Measurements from ENCODE around the gene TM4SF20.
A peak's percentile ranks its signal among the peaks of the same experiment; 100 is the strongest.

Gene TM4SF20

GRCh38 chr2:227407591-227408151 is 28.6 kb upstream of the TM4SF20 start:
- no peaks in the 10 kb centered on the region for H3K36me3 ChIP-seq (ENCODE audit: insufficient read depth, low read length)
- H3K27me3 ChIP-seq (ENCODE audit: insufficient read depth, low read length) = no peaks in the 10 kb centered on the region
- H3K4me1 ChIP-seq (ENCODE audit: insufficient read depth, low read length) = peaks cover 4% of the 10 kb centered on the region
- no peak overlapping the region for H3K4me3 ChIP-seq (ENCODE audit: low read length)
- no peaks in the 10 kb centered on the region for H3K9me3 ChIP-seq (ENCODE audit: low read length)
- H2AFZ ChIP-seq (ENCODE audit: low read depth, low read length) = no peak overlapping the region

- H3K36me3 ChIP-seq (ENCODE audit: insufficient read depth, low read length) = no peaks in the 10 kb centered on the region
- H3K4me1 ChIP-seq (ENCODE audit: insufficient read depth, low read length) = peaks cover 4% of the 10 kb centered on the region
- no peaks in the 10 kb centered on the region for H3K9me3 ChIP-seq (ENCODE audit: low read length)
- H3K4me3 ChIP-seq (ENCODE audit: low read length) = no peak overlapping the region
- no peaks in the 10 kb centered on the region for H3K27me3 ChIP-seq (ENCODE audit: insufficient read depth, low read length)
- peak overlapping the region; percentile 27 for H2AFZ ChIP-seq (ENCODE audit: low read depth, low read length)
Measured at GRCh38 chr2:227406177-227407031, 27.3 kb upstream of the TM4SF20 start.

GRCh38 chr2:227404585-227405271 is 25.6 kb upstream of the TM4SF20 start:
- H3K27me3 ChIP-seq (ENCODE audit: insufficient read depth, low read length) = no peaks in the 10 kb centered on the region
- H3K36me3 ChIP-seq (ENCODE audit: insufficient read depth, low read length) = no peaks in the 10 kb centered on the region
- H3K4me3 ChIP-seq (ENCODE audit: low read length) = no peak overlapping the region
- H3K9me3 ChIP-seq (ENCODE audit: low read length) = no peaks in the 10 kb centered on the region
- H2AFZ ChIP-seq (ENCODE audit: low read depth, low read length) = no peak overlapping the region
- peaks cover 4% of the 10 kb centered on the region for H3K4me1 ChIP-seq (ENCODE audit: insufficient read depth, low read length)

- Histone ChIP-seq H3K4me3 (ENCODE audit: low read length) (no peak overlapping the region), H2AFZ (ENCODE audit: low read depth, low read length) (no peak overlapping the region), H3K4me1 (ENCODE audit: insufficient read depth, low read length) (peaks cover 4% of the 10 kb centered on the region), H3K27me3 (ENCODE audit: insufficient read depth, low read length) (no peaks in the 10 kb centered on the region), H3K36me3 (ENCODE audit: insufficient read depth, low read length) (no peaks in the 10 kb centered on the region), H3K9me3 (ENCODE audit: low read length) (no peaks in the 10 kb centered on the region)
Measured at GRCh38 chr2:227402959-227403358, 23.9 kb upstream of the TM4SF20 start.

- Histone ChIP-seq H3K9me3 (ENCODE audit: low read length) (no peaks in the 10 kb centered on the region), H3K27me3 (ENCODE audit: insufficient read depth, low read length) (no peaks in the 10 kb centered on the region), H3K4me3 (ENCODE audit: low read length) (no peak overlapping the region), H3K4me1 (ENCODE audit: insufficient read depth, low read length) (peaks cover 4% of the 10 kb centered on the region), H2AFZ (ENCODE audit: low read depth, low read length) (no peak overlapping the region), H3K36me3 (ENCODE audit: insufficient read depth, low read length) (no peaks in the 10 kb centered on the region)
Measured at GRCh38 chr2:227402321-227402720, 23.2 kb upstream of the TM4SF20 start.

GRCh38 chr2:227401550-227401949 is 22.4 kb upstream of the TM4SF20 start:
- no peak overlapping the region for H3K4me3 ChIP-seq (ENCODE audit: low read length)
- no peaks in the 10 kb centered on the region for H3K9me3 ChIP-seq (ENCODE audit: low read length)
- no peak overlapping the region for H2AFZ ChIP-seq (ENCODE audit: low read depth, low read length)
- H3K27me3 ChIP-seq (ENCODE audit: insufficient read depth, low read length) = no peaks in the 10 kb centered on the region
- no peaks in the 10 kb centered on the region for H3K4me1 ChIP-seq (ENCODE audit: insufficient read depth, low read length)
- H3K36me3 ChIP-seq (ENCODE audit: insufficient read depth, low read length) = no peaks in the 10 kb centered on the region

- Histone ChIP-seq H3K4me1 (ENCODE audit: insufficient read depth, low read length) (no peaks in the 10 kb centered on the region), H3K27me3 (ENCODE audit: insufficient read depth, low read length) (no peaks in the 10 kb centered on the region), H3K4me3 (ENCODE audit: low read length) (no peak overlapping the region), H2AFZ (ENCODE audit: low read depth, low read length) (no peak overlapping the region), H3K36me3 (ENCODE audit: insufficient read depth, low read length) (no peaks in the 10 kb centered on the region), H3K9me3 (ENCODE audit: low read length) (no peaks in the 10 kb centered on the region)
Measured at GRCh38 chr2:227398684-227399670, 19.9 kb upstream of the TM4SF20 start.

GRCh38 chr2:227397562-227397961 is 18.5 kb upstream of the TM4SF20 start:
- Histone ChIP-seq H3K36me3 (ENCODE audit: insufficient read depth, low read length) (no peaks in the 10 kb centered on the region), H2AFZ (ENCODE audit: low read depth, low read length) (no peak overlapping the region), H3K4me3 (ENCODE audit: low read length) (no peak overlapping the region), H3K27me3 (ENCODE audit: insufficient read depth, low read length) (no peaks in the 10 kb centered on the region), H3K4me1 (ENCODE audit: insufficient read depth, low read length) (peaks cover 7% of the 10 kb centered on the region), H3K9me3 (ENCODE audit: low read length) (no peaks in the 10 kb centered on the region)

- Histone ChIP-seq H2AFZ (ENCODE audit: low read depth, low read length) (no peak overlapping the region), H3K4me3 (ENCODE audit: low read length) (no peak overlapping the region), H3K36me3 (ENCODE audit: insufficient read depth, low read length) (no peaks in the 10 kb centered on the region), H3K9me3 (ENCODE audit: low read length) (no peaks in the 10 kb centered on the region), H3K4me1 (ENCODE audit: insufficient read depth, low read length) (peaks cover 7% of the 10 kb centered on the region), H3K27me3 (ENCODE audit: insufficient read depth, low read length) (no peaks in the 10 kb centered on the region)
Measured at GRCh38 chr2:227395556-227395955, 16.4 kb upstream of the TM4SF20 start.

GRCh38 chr2:227394401-227394800 is 15.3 kb upstream of the TM4SF20 start:
- H3K27me3 ChIP-seq (ENCODE audit: insufficient read depth, low read length) = no peaks in the 10 kb centered on the region
- H3K36me3 ChIP-seq (ENCODE audit: insufficient read depth, low read length) = no peaks in the 10 kb centered on the region
- no peak overlapping the region for H2AFZ ChIP-seq (ENCODE audit: low read depth, low read length)
- peaks cover 7% of the 10 kb centered on the region for H3K4me1 ChIP-seq (ENCODE audit: insufficient read depth, low read length)
- H3K4me3 ChIP-seq (ENCODE audit: low read length) = no peak overlapping the region
- no peaks in the 10 kb centered on the region for H3K9me3 ChIP-seq (ENCODE audit: low read length)

GRCh38 chr2:227390468-227391256 is 11.6 kb upstream of the TM4SF20 start:
- Histone ChIP-seq H2AFZ (ENCODE audit: low read depth, low read length) (no peak overlapping the region), H3K9me3 (ENCODE audit: low read length) (no peaks in the 10 kb centered on the region), H3K4me1 (ENCODE audit: insufficient read depth, low read length) (peaks cover 7% of the 10 kb centered on the region), H3K4me3 (ENCODE audit: low read length) (no peak overlapping the region), H3K36me3 (ENCODE audit: insufficient read depth, low read length) (no peaks in the 10 kb centered on the region), H3K27me3 (ENCODE audit: insufficient read depth, low read length) (no peaks in the 10 kb centered on the region)

GRCh38 chr2:227389661-227390060 is 10.6 kb upstream of the TM4SF20 start:
- Histone ChIP-seq H3K4me3 (ENCODE audit: low read length) (no peak overlapping the region), H3K4me1 (ENCODE audit: insufficient read depth, low read length) (peaks cover 7% of the 10 kb centered on the region), H2AFZ (ENCODE audit: low read depth, low read length) (no peak overlapping the region)

More at GRCh38 chr2:227389661-227390060, 10.6 kb upstream of the TM4SF20 start:
- Histone ChIP-seq H3K27me3 (ENCODE audit: insufficient read depth, low read length) (no peaks in the 10 kb centered on the region), H3K9me3 (ENCODE audit: low read length) (no peaks in the 10 kb centered on the region), H3K36me3 (ENCODE audit: insufficient read depth, low read length) (no peaks in the 10 kb centered on the region)
